SIG-M5 treated with dmso at 0.1 percent for 504 hours (cell line): ENCODE results near the gene TMEM270.
A peak's percentile ranks its signal among the peaks of the same experiment; 100 is the strongest.
"Not testable (repeated sequence)": the region's sequence is repeated elsewhere in the genome, so short reads cannot be mapped to it uniquely, and the experiment has no call there.

Experiments
- DNase-seq: peaks from one replicate; lab custom pipeline; 2025; ENCODE audit not compliant: unreplicated experiment; lab: John Stamatoyannopoulos, UW

The TMEM270 gene

GRCh38 chr7:73831834-73832651 lies 28.9 kb upstream of the TMEM270 start:
- DNase-seq = no peak

- DNase-seq = no peak
These were observed 28.2 kb upstream of the TMEM270 start for GRCh38 chr7:73832806-73833205.

GRCh38 chr7:73833251-73833919 lies 27.6 kb upstream of the TMEM270 start:
- no peak for DNase-seq

GRCh38 chr7:73834626-73835191 lies 26.2 kb upstream of the TMEM270 start:
- DNase-seq = no peak

GRCh38 chr7:73837167-73837566 lies 23.8 kb upstream of the TMEM270 start:
- not testable (repeated sequence) for DNase-seq

- no peak for DNase-seq
These were observed 22.3 kb upstream of the TMEM270 start for GRCh38 chr7:73838642-73839041.

GRCh38 chr7:73839290-73839689 lies 21.7 kb upstream of the TMEM270 start:
- no peak for DNase-seq

GRCh38 chr7:73839743-73840714 lies 20.9 kb upstream of the TMEM270 start:
- DNase-seq = no peak

GRCh38 chr7:73840715-73841379 lies 20.1 kb upstream of the TMEM270 start:
- no peak for DNase-seq

GRCh38 chr7:73841689-73842066 lies 19.3 kb upstream of the TMEM270 start:
- no peak for DNase-seq

- peak; percentile 90 for DNase-seq
These were observed 18.6 kb upstream of the TMEM270 start, which contains the start of gene METTL27 for GRCh38 chr7:73842067-73842976. Gene METTL27, minus strand, starts transcription at chr7:73842516. Its CDS starts 376 bp downstream, at chr7:73842140.

- no peak for DNase-seq
These were observed 16.8 kb upstream of the TMEM270 start for GRCh38 chr7:73844131-73844547.

GRCh38 chr7:73844848-73845460 lies 16.0 kb upstream of the TMEM270 start:
- no peak for DNase-seq

GRCh38 chr7:73845701-73846195 lies 15.2 kb upstream of the TMEM270 start:
- DNase-seq = peak; percentile 89

- DNase-seq = no peak
These were observed 12.8 kb upstream of the TMEM270 start for GRCh38 chr7:73847941-73848723.

GRCh38 chr7:73850781-73851207 lies 10.2 kb upstream of the TMEM270 start:
- DNase-seq = peak; percentile 61

GRCh38 chr7:73851410-73852338 lies 9.3 kb upstream of the TMEM270 start:
- peak; percentile 79 for DNase-seq
